Ascending aorta (tissue), 2 donors: ENCODE data around the gene SYNGR4. TPM values are rescaled to one million over a fixed set of nuclear protein-coding genes. Genes with fewer than 3 reads are reported as not detected.

Experiments
- DNase-seq, 2 donors: peaks; one replicate each; pipeline ENCODE4 v3.0.0-alpha.2; 2019; ENCODE audit warnings: low spot score in 2 of 2
- H3K27ac ChIP-seq, 2 donors: fragments of 200-600 bp; sonication (generic); one replicate each; pipeline ENCODE4 v1.5.1; 2016 to 2017; ENCODE audit warnings: mild to moderate bottlenecking in 1 of 2
- H3K27me3 ChIP-seq: fragments of 200-600 bp; sonication (generic); one replicate; pipeline ENCODE4 v1.5.1; 2017
- H3K36me3 ChIP-seq, 2 donors: fragments of 200-600 bp; sonication (generic); one replicate each; pipeline ENCODE4 v1.5.1; 2016
- H3K4me1 ChIP-seq, 2 donors: fragments of 200-600 bp; sonication (generic); one replicate each; pipeline ENCODE4 v1.5.1; 2016 to 2017; ENCODE audit warnings: mild to moderate bottlenecking in 1 of 2
- H3K4me3 ChIP-seq, 2 donors: fragments of 200-600 bp; sonication (generic); one replicate each; pipeline ENCODE4 v1.5.1; 2016 to 2017; ENCODE audit warnings: mild to moderate bottlenecking in 1 of 2
- H3K9me3 ChIP-seq, 2 donors: fragments of 200-600 bp; sonication (generic); one replicate each; pipeline ENCODE4 v1.5.1; 2016
- CTCF ChIP-seq, 3 experiments: fragments of 200-600 bp in 2 of 3; fragments of 450-650 bp in 1 of 3; sonication (generic) in 2 of 3; IDR thresholded peaks; one replicate each; pipeline ENCODE4 v1.5.1; 2016 to 2019; ENCODE audit warnings: antibody characterized with exemption in 3 of 3, mild to moderate bottlenecking in 1 of 3, moderate library complexity in 1 of 3
- intact Hi-C: fragments of 100-400 bp; cut with DNase I; formaldehyde crosslinking; loops from one replicate; pipeline ENCODE4 v1.15.1; 2023
- total RNA-seq: library from RNA; depleted of rRNA; stranded (reverse); fragments of >200 nt; gene quantifications from one replicate; pipeline ENCODE4 v1.1.0, GENCODE V29; 2016

Gene SYNGR4
- total RNA-seq, 1 donor from 2014 or later: not detected

GRCh38 chr19:48424694-48425219 lies 60.6 kb downstream of the SYNGR4 start:
- no peaks in the 10 kb centered on the region for H3K27me3 ChIP-seq
- no peak overlapping the region for H3K27ac ChIP-seq
- intact Hi-C loops: no loop called here
- DNase-seq: no peak
- H3K4me1 ChIP-seq: no peaks in the 10 kb centered on the region
- no peaks in the 10 kb centered on the region for H3K36me3 ChIP-seq
- H3K9me3 ChIP-seq: no peaks in the 10 kb centered on the region
- no peak overlapping the region for H3K4me3 ChIP-seq
- TF ChIP-seq CTCF (IDR thresholded peaks at IDR 0.05): no peak

Other genes with a start within 250 kb of the SYNGR4 start
- 0.64 TPM for gene LIG1, start 194.0 kb upstream of the SYNGR4 start, total RNA-seq
- gene ZSWIM9, start 193.7 kb upstream of the SYNGR4 start, total RNA-seq: 16.0 TPM
- 41.0 TPM for gene CARD8, start 108.5 kb upstream of the SYNGR4 start, total RNA-seq
- gene ZNF114, start 94.3 kb upstream of the SYNGR4 start, total RNA-seq: not detected
- gene EMP3, start 38.8 kb upstream of the SYNGR4 start, total RNA-seq: 18.2 TPM
- gene TMEM143, start 427 bp upstream of the SYNGR4 start, total RNA-seq: 25.3 TPM
- 183 TPM for gene KDELR1, start 27.2 kb downstream of the SYNGR4 start, total RNA-seq
- 0.64 TPM for gene GRIN2D, start 29.3 kb downstream of the SYNGR4 start, total RNA-seq
- 16.0 TPM for gene GRWD1, start 81.6 kb downstream of the SYNGR4 start, total RNA-seq
- 6.1 TPM for gene KCNJ14, start 91.2 kb downstream of the SYNGR4 start, total RNA-seq
- 83.5 TPM for gene CYTH2, start 105.0 kb downstream of the SYNGR4 start, total RNA-seq
- gene LMTK3, start 147.5 kb downstream of the SYNGR4 start, total RNA-seq: 0.11 TPM
- gene SULT2B1, start 187.8 kb downstream of the SYNGR4 start, total RNA-seq: not detected
- not detected for gene SPACA4, start 242.4 kb downstream of the SYNGR4 start, total RNA-seq